PFSK-1 (cell line): ENCODE results near the gene PRKRIP1.
"Not testable (repeated sequence)": the region's sequence is repeated elsewhere in the genome, so short reads cannot be mapped to it uniquely, and the experiment has no call there.

Experiments used
- POLR2AphosphoS5 ChIP-seq: IDR thresholded peaks from 2 replicates; pipeline ENCODE4 v1.6.1; 2012; ENCODE audit warnings: low read depth, mild to moderate bottlenecking, control low read depth, low read length, moderate library complexity
- REST ChIP-seq, 2 experiments: IDR thresholded peaks; 2 replicates each; pipeline versions ENCODE4 v1.6.1 to v1.8.0; 2011 to 2012; ENCODE audit warnings: low read depth in 2 of 2, low read length in 2 of 2, control low read depth in 1 of 2, inconsistent platforms in 1 of 2, mild to moderate bottlenecking in 1 of 2, moderate library complexity in 1 of 2; ENCODE audit not compliant: insufficient read depth in 1 of 2
- TAF1 ChIP-seq: IDR thresholded peaks from 2 replicates; pipeline ENCODE4 v1.6.1; 2012; ENCODE audit warnings: low read length, control low read depth, borderline replicate concordance; ENCODE audit not compliant: insufficient read depth

DNA sequence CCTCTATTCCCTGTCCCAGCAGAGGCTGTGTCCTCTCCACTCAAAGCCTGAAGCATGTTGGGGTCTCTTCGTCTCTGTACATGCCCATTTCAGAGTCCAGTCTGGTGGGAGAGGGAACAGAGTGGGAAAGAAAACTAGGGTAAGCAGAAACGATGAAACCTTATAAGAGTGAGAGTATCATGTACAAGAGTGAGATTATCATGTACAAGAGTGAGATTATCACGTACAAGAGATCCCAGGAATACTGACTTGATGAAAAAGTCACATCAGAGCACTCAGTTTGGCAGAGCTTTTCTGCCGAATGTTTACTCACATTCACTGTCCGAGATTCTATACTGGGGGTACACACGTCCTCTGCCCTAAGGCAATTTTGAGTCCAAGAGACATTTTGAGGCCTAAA, 39.8 kb upstream of the PRKRIP1 start, which contains the start of gene SPDYE6:
- TF ChIP-seq TAF1; POLR2AphosphoS5; REST (IDR thresholded peaks at IDR 0.05; ENCODE audit: insufficient read depth in 1 of 2, low read depth in 2 of 2, low read length in 2 of 2): not testable (repeated sequence)
